Astrocyte of the spinal cord (primary cell): ENCODE data around the gene TFDP1.
"Not testable (repeated sequence)": the region's sequence is repeated elsewhere in the genome, so short reads cannot be mapped to it uniquely, and the experiment has no call there.

Source experiments
- DNase-seq: peaks from one replicate; pipeline ENCODE4 v3.0.0; 2011; ENCODE audit warnings: low read depth, low spot score
- H3K4me3 ChIP-seq: 2 replicates; pipeline ENCODE4 v1.5.1; 2011; ENCODE audit warnings: low read depth, mild to moderate bottlenecking, low read length, moderate library complexity
- in situ Hi-C: cut with HindIII; loops from 2 replicates; pipeline ENCODE4 v1.10.0; 2017; ENCODE audit warnings: low sequenced_read_pairs
- TF ChIP-seq, protein P1 (sequence below): IDR thresholded peaks from 2 replicates; pipeline ENCODE4 v1.5.1; 2012; ENCODE audit warnings: low read depth, mild to moderate bottlenecking, low read length, inconsistent platforms

The TFDP1 gene

DNA sequence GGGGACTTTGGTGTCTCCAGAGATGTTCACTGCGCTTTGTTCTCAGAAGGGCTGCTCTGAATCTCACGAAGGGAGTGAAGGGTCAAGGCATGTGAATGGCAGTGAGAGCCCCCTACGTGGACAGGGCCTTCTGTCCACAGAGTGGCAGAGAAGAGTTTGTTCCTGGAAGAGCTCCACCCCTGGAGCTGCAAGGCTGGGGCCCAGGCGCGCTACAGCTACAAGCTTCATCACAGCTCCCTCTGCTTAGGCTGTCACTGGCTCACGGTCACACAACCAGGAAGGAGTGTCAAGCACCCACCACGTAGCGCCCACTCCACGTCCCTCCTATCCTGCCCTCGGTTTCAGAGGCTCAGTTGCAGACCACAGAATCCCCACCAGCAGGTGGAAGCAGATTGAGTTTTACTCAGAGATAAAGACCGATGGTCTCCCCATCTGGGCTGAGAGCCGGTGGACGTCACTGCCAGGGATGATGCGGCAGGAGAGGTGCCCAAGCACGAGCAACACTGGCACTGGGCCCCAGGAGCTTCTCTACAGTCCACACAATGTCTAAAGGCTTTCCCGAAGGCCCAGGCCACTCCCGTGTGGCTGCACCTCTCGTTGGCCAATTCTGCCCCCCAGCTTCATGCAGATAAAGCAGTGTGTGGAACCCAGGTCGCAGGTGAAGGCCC is 23.0 kb upstream of the TFDP1 start:
- in situ Hi-C loops: no loop called here
- H3K4me3 ChIP-seq: no peak overlapping the region
- TF ChIP-seq, protein P1, sequence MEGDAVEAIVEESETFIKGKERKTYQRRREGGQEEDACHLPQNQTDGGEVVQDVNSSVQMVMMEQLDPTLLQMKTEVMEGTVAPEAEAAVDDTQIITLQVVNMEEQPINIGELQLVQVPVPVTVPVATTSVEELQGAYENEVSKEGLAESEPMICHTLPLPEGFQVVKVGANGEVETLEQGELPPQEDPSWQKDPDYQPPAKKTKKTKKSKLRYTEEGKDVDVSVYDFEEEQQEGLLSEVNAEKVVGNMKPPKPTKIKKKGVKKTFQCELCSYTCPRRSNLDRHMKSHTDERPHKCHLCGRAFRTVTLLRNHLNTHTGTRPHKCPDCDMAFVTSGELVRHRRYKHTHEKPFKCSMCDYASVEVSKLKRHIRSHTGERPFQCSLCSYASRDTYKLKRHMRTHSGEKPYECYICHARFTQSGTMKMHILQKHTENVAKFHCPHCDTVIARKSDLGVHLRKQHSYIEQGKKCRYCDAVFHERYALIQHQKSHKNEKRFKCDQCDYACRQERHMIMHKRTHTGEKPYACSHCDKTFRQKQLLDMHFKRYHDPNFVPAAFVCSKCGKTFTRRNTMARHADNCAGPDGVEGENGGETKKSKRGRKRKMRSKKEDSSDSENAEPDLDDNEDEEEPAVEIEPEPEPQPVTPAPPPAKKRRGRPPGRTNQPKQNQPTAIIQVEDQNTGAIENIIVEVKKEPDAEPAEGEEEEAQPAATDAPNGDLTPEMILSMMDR: no peak
- DNase-seq: no peak

DNA sequence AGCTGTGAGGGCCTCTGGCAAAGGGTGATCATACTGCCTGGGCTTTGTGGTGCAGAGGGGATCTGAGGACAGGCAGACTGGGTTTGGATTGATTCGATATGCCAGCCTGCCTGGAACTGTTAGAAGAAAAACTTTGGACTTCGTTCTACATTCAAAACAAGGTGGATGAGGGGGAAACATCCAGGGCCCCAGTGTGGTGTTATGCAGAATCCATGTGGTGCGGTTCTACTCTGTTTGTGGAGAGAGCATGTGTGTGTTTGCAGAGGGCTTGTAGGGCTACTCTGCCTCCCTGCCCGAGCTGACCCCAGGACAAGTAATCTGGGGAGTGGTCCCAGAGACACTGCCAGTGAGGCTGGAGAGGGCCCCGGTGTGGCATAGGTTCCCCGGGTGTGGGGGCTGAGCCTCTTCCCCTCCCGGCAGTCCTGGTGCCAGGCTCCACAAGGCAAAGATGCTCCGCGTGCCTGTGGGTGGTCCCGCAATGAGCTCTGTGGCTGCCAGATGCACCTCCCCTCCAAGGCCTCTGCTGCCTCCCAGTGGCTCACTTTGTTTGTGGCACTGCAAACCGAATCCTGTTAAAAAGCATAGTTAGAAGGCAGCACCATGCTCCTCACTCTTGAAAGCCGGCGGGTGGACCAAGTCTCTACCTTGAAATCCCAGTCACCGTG is 22.3 kb upstream of the TFDP1 start:
- H3K4me3 ChIP-seq: no peak overlapping the region
- TF ChIP-seq, protein P1: peak; percentile 94
- DNase-seq: peak; percentile 77
- in situ Hi-C loops: no loop called here

DNA sequence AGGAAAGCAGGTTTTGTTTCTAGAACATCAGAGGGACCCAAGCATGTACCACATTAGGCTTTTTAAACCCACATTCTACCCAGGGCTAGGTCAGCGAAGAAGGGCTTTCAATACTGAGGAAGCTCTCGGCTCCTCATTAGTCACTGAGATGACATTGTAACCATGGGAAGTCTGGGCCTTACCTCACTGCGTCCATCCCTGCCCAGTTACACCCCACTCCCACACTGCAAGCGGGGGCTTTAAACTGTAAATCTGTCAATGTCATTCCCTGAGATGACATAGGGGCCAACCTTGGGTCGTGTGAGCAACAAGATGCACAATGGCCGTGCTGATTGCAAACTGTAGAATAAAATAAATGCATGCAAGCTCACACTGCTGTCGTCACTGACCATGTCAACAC is 21.7 kb upstream of the TFDP1 start:
- in situ Hi-C loops: no loop called here
- TF ChIP-seq, protein P1: no peak
- H3K4me3 ChIP-seq: no peak overlapping the region
- no peak for DNase-seq

DNA sequence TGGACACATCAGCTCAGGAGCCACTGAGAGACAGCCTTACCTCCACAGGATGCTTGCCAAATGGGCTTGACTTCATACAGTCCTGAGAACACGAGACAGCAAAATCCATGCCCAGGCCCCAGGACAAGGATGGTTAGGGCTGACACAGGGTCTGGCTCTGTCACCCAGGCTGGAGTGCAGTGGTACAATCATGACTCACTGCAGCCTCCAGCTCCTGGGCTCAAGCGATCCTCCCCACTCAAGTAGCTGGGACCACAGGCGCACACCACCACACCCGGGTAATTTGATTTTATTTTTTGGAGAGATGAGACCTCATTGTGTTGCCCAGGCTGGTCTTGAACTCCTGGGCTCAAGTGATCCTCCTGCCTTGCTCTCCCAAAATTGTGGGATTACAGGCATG is 21.0 kb upstream of the TFDP1 start:
- DNase-seq, in situ Hi-C loops, H3K4me3 ChIP-seq: not testable (repeated sequence)

DNA sequence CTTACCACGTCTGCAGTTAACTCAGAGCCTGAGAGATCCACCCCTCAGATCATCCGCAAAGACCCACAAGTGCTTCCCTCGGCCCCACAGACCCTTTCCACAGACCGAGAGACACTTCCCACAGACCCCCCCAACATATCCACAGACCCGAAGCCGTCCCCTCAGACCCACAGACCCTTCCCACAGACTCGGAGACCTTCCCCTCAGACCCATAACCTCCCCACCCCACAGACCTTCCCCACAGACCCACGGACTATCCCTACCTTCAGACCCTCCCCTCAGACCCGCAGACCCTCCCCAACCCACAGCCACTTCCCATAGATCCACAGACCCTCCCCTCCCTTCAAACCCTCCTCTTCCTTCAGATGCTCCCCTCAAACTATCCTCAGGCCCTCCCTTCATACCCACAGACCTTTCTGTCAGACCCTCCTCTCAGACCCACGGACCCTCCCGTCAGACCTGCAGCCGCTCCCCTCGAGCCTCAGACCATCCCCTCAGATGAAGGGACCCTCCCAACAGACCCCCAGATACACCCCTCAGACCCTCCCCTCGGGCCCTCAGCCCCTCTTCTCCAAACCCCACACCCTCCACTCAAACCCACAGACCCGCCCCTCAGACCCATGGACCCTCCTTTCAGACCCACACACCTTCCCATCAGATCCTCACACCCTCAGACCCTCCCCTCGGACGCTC is 20.1 kb upstream of the TFDP1 start:
- no peak for DNase-seq
- H3K4me3 ChIP-seq: no peak overlapping the region
- in situ Hi-C loops: no loop called here
- TF ChIP-seq, protein P1: no peak

DNA sequence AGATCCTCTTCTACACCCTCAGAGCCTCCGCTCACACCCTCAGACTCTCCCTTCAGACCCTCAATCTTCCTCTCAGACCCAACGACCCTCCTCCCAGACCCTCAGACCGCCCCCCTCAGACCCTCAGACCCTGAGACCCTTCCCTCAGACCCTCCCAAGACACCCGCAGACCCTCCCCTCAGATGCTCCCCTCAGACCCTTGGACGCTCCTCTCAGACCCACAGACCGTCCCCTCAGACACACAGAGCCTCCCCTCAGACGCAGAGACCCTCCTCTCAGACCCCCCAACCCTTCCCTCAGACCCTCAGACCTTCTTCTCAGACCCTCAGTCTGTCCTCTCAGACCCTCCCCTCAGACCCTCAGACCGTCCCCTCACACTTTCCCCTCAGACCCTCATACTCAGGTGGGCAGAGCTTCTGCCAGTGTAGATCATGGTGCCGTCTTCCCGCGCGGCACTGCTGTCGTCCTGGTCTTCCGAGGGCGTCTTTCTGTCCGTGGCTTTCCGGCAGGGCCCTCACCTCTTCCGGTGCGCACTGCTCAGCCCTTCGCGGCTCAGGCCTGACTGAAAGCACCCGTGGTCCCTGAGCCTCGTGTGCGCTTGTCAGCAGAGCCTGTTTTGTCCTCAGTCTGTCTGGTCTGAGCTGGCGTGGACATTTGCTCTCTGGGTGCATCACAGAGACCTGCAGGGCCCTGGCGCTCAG is 18.9 kb upstream of the TFDP1 start:
- no peak for DNase-seq
- no peak overlapping the region for H3K4me3 ChIP-seq
- in situ Hi-C loops: no loop called here
- TF ChIP-seq, protein P1: no peak
